LNCaP clone FGC (cell line): ENCODE measurements around the gene ATXN1.

Experiments
- DNase-seq: peaks from one replicate; pipeline ENCODE4 v3.0.0-alpha.2; 2011; ENCODE audit warnings: low read depth
- H3K4me3 ChIP-seq: 2 replicates; pipeline ENCODE4 v1.5.1; 2011; ENCODE audit warnings: mild to moderate bottlenecking, low read depth, low read length, control low read depth
- CTCF ChIP-seq: IDR thresholded peaks from 2 replicates; pipeline ENCODE4 v1.5.1; 2012; ENCODE audit warnings: mild to moderate bottlenecking; ENCODE audit not compliant: control insufficient read depth, insufficient read depth; ENCODE audit errors: extremely low read depth

ATXN1 gene

GRCh38 chr6:16329233-16329632 is 432.0 kb downstream of the ATXN1 start:
- no peak for DNase-seq
- no peak overlapping the region for H3K4me3 ChIP-seq
- TF ChIP-seq CTCF = no peak

- no peak for DNase-seq
- TF ChIP-seq CTCF = no peak
- no peak overlapping the region for H3K4me3 ChIP-seq
Observed at GRCh38 chr6:16327777-16328325, 433.4 kb downstream of the ATXN1 start.

GRCh38 chr6:16326971-16327776 is 434.1 kb downstream of the ATXN1 start:
- TF ChIP-seq CTCF = no peak
- DNase-seq = no peak
- no peak overlapping the region for H3K4me3 ChIP-seq

GRCh38 chr6:16326531-16326930 is 434.7 kb downstream of the ATXN1 start:
- TF ChIP-seq CTCF = no peak
- no peak overlapping the region for H3K4me3 ChIP-seq
- no peak for DNase-seq

- no peak for DNase-seq
- H3K4me3 ChIP-seq = no peak overlapping the region
- TF ChIP-seq CTCF = no peak
Observed at GRCh38 chr6:16324606-16325225, 436.5 kb downstream of the ATXN1 start.

GRCh38 chr6:16324184-16324583 is 437.1 kb downstream of the ATXN1 start:
- no peak for TF ChIP-seq CTCF
- DNase-seq = no peak
- no peak overlapping the region for H3K4me3 ChIP-seq
